Measurements from ENCODE around the gene C19orf67.
"Not testable (repeated sequence)": the region's sequence is repeated elsewhere in the genome, so short reads cannot be mapped to it uniquely, and the experiment has no call there.

The C19orf67 gene

GRCh38 chr19:14055396-14055795 is 30.2 kb downstream of the C19orf67 start:
- no peak for DNase-seq

GRCh38 chr19:14054721-14055120 is 30.9 kb downstream of the C19orf67 start:
- no peak for DNase-seq

- no peak for DNase-seq
Measured at GRCh38 chr19:14054099-14054498, 31.5 kb downstream of the C19orf67 start.

GRCh38 chr19:14053500-14053899 is 32.1 kb downstream of the C19orf67 start:
- DNase-seq, result no peak

GRCh38 chr19:14053032-14053431 is 32.6 kb downstream of the C19orf67 start:
- no peak for DNase-seq

- DNase-seq, result no peak
Measured at GRCh38 chr19:14052470-14052869, 33.1 kb downstream of the C19orf67 start.

GRCh38 chr19:14051980-14052379 is 33.6 kb downstream of the C19orf67 start:
- no peak for DNase-seq

GRCh38 chr19:14050961-14051360 is 34.6 kb downstream of the C19orf67 start:
- not testable (repeated sequence) for DNase-seq

GRCh38 chr19:14050512-14050911 is 35.1 kb downstream of the C19orf67 start:
- DNase-seq, result no peak

GRCh38 chr19:14048443-14049153 is 37.0 kb downstream of the C19orf67 start:
- DNase-seq, result no peak

- DNase-seq, result not testable (repeated sequence)
Measured at GRCh38 chr19:14047866-14048265, 37.7 kb downstream of the C19orf67 start.

GRCh38 chr19:14042659-14043608 is 42.6 kb downstream of the C19orf67 start:
- DNase-seq, result peak; percentile 75

GRCh38 chr19:14039181-14039580 is 46.4 kb downstream of the C19orf67 start:
- no peak for DNase-seq

- DNase-seq, result no peak
Measured at GRCh38 chr19:14035706-14036105, 49.9 kb downstream of the C19orf67 start.

- not testable (repeated sequence) for DNase-seq
Measured at GRCh38 chr19:14035159-14035558, 50.4 kb downstream of the C19orf67 start.

GRCh38 chr19:14033946-14034345 is 51.6 kb downstream of the C19orf67 start:
- DNase-seq, result no peak

GRCh38 chr19:14031719-14032480 is 53.7 kb downstream of the C19orf67 start, which contains the start of gene IL27RA:
TSS of gene IL27RA (plus strand) at chr19:14031762. CDS start at chr19:14031873, 111 bp downstream.
- DNase-seq, result peak; percentile 76

Data from femur (tissue), 1 donor.